GM18502 (cell line): ENCODE measurements around the gene SDR42E1.
"Not testable (repeated sequence)": the region's sequence is repeated elsewhere in the genome, so short reads cannot be mapped to it uniquely, and the experiment has no call there.

Experiments used
- ATAC-seq: cut with Tn5 transposase; IDR thresholded peaks from one replicate; pipeline ENCODE4 v1.9.1; 2021; ENCODE audit warnings: mild to moderate bottlenecking; ENCODE audit not compliant: unreplicated experiment, poor library complexity

SDR42E1 gene

DNA sequence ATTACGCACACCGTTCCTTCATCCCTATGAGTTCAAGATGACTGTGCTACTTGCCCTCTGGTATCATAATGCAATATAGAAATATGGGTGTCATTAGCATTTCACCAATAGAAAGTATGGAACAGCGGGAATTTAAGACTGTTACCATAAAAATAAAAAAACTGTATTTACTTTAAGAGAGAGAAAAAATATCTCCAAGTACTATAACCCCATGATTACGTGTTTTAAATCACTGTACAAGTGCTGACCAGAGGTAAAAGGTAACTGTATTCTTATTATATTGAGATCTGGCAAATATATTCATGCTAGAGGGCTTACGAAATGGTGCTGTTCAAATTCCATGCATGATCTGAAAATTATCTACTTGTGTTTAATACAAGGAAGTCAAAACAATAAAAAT, 5.2 kb downstream of the SDR42E1 start:
- ATAC-seq = no peak

DNA sequence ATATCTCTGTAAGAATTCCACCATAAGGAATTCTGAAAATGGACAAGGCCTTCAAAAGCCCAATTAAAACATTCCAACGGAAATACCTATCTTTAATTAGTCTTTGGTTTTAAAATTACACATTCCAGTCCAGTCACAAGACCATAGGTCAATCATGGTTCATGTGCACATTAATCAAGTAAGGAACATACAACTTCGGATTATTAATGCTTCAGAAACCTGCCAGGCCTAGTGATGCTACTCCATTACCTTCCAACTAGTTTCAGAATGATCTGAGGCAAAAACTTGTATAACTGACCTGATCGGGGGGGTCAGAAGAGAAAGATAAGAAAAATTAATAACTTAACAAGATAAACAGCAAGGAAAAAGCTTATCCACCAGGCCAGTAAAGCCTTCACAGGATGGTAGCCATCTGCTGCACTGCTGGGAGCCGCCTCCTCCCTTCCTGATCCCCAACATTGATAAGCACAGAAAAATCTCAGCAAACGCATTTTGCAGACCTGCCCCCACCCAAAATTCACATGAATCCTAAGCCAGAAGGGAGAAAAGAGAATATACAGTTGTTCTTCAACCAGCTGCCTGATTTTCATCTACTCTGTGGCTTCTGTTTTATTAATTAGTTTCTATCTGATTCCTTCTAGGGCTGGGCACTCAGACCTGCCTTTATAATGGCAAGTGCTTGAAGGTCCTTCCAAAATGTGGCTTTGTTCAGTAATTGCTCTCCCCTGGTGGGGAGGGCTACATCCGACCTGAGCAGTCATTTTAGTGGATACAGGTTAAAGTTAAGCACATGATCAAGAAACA, 6.0 kb downstream of the SDR42E1 start:
- ATAC-seq = no peak

DNA sequence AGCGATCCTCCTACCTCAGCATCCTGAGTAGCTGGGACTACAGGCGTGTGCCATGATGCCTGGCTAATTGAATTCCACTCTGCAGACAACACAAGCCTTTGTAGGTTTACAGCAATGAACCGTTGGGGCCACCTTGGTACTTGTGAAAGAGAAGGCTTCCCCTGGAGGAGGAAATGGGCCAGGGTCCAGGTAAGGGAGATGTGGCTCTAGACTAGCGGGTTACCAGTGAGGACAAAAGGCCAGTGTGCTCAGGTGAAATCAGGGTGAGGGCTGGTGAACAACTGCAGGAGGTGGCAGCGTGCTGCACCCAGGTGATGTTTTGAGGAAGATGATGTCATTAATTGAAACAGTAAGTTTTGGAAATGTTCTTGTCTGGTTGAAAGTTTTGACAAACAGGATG, 6.7 kb downstream of the SDR42E1 start:
- no peak for ATAC-seq

DNA sequence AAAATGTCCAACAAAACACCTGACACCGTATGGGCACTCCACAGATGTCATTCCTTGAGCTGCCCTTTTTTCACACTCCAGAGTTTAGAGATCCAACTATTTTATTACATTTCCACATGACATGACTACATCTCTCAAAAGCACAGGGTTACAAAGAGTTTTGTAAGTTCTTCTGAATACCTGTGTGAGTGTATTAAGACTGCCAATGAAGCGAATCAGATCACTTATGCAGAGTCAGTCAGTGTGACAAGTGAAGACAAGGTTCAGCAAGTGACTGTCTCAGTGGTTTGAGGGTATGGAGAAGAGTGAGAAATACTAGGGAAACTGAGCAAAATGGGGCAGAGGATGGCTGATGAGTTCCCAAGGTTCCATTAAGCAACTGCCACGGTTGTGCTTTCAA, 8.4 kb downstream of the SDR42E1 start:
- no peak for ATAC-seq

DNA sequence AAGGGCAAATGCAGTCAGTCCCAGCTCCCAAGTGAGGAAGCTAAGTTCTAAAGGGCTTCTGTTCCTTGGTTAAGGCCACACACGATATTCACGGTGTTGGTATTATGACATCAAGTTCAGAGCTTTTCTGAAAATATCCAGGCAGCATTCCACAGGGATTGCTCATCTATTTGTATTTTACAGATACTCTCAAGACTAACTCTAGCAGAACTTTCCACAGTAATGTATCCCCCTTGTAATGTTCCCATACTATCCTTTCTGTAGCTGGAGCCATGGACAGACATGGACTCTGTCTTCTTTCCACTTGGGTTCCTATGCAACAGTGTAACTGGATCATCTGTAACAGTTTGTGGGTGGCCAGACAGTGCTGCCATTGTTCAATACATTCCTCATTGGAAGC, 13.5 kb downstream of the SDR42E1 start:
- ATAC-seq = no peak

DNA sequence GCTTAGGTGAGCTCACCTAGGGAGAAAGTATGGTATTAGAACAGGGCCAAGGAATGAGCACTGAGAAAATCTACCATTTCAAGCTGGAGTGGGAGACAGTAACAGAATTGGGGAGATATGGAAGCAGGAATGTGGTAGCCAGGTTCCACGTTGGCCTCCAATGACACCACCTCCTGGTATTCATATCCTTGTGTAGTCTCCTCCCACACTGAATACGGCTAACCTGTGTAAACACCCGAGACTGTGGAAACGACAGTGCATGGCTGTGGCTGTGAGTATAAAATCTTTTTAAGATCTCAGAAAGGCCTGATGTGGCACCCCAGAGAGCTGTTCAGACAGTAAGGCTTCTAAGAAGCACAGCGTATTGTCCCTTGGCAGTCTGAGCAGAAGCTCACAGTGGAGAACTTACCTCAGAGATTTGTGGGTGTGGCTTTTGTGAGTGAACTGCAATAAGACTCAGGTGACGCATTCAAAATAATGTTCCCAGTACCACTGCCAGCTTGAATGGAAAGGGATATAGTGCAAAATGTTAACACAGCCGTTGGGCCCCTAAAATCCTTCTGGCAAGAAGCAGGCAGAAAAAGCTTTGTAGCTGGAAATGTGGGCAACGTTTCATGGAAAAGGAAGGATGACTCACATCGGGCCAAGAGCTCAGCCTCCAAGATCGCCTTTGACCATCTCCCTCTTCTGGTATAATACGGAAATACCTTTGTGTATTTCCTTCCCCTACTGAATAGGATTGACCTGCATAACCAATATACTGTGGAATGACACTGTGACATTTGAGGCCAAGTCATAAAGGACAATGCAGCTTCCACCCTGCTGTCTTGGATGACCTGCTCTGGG, 14.4 kb downstream of the SDR42E1 start:
- no peak for ATAC-seq

DNA sequence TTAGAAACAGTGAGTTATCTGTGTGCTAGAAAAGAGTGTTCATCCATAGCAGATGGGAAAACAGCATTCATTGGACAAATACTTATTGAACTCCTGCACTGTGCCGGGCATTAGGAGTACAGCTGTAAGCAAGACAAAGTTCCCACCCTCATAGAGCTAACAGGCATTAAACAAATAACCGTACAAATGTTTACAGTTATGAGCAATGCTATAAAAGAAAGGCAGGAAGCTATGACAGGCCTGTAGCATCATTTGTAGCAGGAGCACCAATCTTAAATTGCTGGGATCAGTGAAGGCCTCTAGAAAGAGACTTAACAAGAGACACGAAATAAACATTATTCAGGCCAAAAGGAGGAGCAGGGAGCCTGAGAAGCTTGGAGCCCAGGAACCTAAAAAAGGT, 15.6 kb downstream of the SDR42E1 start:
- no peak for ATAC-seq

DNA sequence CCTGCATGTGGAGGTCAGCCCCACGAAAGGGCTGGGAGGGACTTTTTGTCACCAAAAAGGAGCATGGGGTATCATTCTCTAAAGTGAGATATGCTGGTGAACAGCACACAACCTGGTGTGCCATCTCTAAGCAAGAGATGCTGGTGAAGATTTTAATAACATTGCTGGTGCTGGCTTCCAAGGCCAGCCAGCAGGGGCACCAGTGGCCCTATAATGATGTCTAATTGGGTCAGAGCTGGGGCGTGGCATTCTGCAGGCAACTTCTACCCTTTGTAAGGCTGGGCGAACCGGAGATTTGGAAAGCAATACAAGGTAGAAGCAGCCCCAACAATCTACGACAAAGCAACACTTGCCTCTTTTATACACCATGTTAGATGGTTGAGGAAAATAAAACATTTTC, 16.8 kb downstream of the SDR42E1 start:
- ATAC-seq = no peak

DNA sequence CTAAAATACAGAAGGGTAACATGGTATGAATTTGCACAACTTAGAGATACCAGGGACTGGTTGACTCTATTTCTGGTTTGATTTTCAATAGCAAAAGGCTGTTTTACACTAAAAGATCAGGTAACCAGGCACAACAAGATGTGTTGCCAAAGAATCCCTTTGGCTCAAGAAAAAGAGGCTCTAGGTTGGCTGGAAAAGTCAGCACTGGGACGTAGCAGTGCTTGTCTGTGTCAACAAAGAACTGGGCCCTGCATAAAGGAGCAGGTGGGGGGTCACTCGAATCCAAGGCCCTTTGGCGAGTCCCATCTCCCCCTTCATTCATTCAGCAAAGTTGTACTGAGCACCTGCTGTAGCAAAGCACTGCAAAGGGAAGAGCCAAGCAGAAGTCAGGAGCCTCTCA, 18.4 kb downstream of the SDR42E1 start:
- ATAC-seq = no peak

DNA sequence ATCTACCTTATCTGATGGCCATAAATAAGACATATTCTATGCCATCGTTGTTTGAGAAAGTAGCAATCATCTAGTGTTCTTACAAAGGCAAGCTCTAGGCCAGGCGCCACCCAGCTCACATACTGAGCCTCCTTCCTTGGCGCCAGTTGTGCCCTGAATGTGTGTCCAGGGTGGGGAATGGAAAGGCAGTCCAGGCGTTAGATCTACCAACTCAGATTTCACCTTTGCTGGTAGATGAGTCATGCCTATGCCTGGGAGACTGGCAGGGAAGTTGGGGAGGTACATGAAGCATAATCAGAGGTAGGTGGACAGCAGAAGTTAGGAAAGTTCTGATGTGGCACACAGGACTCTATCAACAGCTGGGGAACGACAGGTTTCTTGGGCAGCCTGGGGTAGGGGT, 23.6 kb downstream of the SDR42E1 start:
- ATAC-seq = no peak

DNA sequence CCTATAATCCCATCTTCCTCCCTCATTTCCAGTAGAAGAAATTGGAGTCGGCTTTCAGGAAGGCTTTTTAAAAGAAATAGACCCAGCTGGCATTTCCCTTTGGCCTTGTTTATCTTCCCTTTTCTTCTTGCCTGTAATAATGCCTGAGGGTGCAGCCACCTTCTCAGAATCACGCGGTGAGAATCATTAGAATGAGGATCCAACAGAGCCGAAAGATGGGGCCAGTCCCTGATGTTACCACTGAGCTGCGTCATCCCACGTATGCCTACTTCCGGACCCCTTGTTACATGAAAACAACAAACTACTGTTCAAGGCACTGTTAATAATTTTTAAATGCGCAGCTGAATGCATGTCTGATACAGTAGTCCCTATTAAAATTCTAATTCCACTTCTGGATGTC, 24.1 kb downstream of the SDR42E1 start:
- no peak for ATAC-seq

DNA sequence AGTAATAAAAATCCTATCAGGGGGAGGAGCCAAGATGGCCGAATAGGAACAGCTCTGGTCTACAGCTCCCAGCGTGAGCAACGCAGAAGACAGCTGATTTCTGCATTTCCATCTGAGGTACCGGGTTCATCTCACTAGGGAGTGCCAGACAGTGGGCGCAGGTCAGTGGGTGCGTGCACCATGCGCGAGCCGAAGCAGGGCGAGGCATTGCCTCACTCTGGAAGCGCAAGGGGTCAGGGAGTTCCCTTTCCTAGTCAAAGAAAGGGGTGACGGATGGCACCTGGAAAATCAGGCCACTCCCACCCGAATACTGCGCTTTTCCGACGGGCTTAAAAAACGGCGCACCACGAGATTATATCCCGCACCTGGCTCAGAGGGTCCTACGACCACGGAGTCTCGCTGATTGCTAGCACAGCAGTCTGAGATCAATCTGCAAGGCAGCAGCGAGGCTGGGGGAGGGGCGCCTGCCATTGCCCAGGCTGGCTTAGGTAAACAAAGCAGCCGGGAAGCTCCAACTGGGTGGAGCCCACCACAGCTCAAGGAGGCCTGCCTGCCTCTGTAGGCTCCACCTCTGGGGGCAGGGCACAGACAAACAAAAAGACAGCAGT, 33.8 kb downstream of the SDR42E1 start:
- not testable (repeated sequence) for ATAC-seq

DNA sequence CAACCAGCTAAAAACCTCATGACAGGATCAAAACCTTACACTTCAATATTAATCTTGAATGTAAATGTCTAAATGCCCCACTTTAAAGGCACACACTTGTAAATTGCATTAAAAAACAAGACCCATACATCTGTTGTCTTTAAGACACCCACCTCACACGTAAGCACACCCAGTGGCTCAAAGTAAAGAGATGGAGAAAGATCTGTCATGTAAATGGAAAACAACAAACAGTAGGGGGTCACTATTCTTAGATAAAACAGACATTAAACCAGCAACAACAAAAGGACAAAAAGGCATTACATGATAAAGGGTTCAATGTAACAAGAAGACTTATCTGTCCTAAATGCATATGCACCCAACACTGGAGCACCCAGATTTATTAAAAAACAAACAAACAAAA, 35.6 kb downstream of the SDR42E1 start:
- no peak for ATAC-seq

DNA sequence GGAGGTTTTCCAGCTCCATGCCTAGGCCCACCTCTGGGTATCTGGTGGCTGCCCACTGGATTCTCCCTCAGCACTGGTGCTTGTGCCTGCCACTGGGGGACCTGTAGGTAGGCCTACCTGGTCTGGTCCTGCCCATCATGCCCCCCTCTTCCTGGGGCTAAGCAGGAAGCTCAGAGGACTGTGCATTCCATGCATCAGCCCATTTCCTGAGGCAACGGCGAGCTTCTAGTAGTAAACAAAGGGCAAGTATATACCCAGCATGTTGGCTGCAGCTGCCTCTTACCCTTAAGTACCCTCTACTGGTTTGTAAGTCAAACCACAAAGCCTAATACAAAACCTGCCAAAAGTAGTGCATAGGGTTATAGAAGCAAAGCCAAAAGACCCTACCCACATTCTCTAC, 37.5 kb downstream of the SDR42E1 start:
- no peak for ATAC-seq

DNA sequence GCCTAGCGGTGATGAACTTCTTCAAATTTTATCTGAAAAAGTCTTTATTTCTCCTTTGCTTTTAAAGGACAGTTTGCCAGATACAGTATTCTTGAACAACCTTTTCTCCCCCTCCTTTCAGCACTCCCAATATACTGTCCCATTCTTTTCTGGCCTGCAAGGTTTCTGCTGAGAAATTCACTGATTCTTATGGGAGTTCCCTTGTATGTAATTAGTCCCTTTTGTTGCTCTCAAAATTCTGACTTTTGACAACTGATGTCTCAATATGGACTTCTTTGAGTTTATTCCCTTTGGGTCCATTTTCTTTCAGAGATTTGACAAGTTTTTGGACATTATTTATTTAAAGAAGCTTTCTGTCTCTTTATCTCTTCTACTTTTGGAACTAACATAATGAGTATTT, 39.4 kb downstream of the SDR42E1 start:
- no peak for ATAC-seq

DNA sequence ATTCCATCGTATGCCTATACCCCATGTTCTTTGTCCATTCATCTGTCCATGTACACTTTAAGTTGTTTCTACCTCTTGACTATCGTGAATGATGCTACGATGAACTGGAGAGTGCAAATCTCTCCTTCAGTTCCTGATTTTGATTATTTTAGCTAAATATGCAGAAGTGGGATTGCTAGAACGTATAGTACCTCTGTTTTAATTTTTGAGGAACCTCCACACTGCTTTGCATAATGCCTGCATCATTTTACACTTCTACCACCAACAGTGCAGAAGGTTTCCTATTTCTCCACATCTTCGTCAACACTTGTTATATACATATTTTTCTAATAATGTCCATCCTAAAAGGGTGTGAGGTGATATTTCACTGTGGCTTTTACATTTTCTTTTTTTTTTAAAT, 43.9 kb downstream of the SDR42E1 start:
- no peak for ATAC-seq

DNA sequence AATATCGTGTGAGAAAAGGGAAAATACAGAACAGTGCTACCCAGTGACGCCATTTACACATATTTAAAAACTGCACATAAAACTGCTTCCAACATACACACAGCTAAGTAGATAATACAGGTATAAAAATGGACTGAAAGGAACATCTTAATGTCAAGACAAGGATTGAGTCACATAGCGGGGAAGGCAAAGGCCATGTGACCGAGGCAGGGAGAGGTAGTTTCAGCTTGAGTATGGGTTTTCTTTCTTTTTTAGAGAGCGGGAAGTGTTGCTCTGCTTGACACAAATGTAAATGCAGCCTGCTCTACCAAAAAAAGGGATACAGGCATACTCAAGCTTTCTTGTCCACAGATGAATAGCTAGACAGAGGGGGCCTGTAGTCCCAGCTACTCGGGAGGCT, 46.5 kb downstream of the SDR42E1 start:
- ATAC-seq = no peak

DNA sequence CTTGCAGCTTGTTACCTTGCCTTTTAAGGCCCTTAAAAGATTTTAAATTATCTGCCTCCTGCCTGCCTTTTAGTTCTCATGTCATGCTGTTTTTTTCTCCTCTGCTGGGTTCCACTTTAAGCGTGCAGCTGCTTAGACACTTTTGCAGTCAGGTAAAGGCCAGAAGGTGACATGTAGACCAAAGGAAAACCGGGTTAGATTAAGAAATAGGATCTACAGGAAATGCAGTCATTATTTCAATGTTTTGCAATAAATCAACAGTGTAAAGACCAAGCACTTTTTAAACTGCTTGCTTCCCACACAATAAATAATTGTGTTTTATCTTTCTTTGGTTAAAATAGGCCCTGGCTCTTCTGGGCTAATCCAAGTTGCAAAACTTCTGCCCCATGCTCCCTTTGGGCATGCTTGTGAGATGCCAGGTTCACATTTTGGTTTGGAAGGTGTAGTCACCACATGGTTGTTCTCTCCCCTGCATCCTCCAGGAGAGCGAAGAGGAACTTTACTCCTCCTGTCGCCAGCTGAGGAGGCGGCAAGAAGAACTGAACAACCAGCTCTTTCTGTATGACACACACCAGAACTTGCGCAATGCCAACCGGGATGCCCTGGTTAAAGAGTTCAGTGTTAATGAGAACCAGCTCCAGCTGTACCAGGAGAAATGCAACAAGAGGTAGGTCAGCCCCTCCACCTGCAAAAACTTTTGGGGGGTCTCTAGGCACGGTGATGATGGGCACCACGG, 54.9 kb downstream of the SDR42E1 start:
- no peak for ATAC-seq

DNA sequence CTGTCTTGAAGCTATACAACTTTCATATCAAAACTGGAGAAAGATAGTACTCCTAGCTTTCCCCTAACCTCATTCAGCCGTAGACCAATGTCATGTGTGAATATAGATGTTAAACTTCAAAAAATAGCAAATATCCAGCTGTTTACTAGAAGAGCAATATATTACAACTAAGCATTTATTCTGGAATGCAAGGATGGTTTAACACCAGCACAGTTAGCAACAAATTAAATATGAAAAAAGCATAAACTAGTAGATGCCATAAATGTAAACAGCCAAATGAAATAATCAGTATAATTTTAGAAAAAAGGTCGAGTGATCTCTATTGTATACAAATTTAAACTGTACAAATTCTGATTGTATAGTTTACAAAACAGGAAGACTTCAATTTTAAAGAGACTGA, 59.7 kb downstream of the SDR42E1 start:
- no peak for ATAC-seq

DNA sequence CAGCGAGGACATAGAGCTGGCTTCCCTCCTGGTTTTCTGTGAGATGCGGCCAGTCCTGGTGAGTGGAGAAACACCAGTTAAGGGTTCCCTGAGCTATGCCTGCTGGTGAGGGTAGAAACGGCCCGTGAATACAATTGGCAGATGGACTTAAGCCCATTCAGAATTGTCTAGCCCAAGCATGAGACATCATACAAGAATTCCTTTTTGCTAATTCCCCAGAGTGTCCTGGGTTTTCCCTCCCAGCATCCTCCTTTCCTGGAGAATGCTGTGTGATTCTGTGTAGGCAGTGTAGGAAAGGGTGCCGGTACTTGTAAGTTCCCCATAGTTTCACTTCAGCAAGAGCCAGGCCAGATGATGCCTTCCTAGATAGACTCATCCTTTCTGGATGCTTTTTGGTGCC, 65.1 kb downstream of the SDR42E1 start:
- no peak for ATAC-seq

DNA sequence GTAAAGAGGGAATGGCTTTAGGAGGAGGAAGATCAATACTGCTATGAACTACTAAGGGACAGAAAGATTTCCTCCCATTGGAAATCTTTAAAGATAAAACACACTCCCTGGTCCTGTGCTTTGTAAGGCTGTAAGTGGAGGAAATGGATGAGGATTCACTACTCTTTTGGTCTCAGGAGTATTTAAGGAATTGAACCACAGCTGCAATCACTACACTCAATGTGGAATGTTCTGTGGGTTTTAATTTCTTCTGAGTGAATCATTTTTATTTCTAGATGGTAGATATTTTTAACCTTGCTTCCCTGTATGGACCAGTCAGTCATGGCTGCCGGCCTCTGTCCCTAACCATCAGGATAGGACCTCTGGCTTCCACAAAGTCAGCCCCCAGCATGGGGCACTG, 65.6 kb downstream of the SDR42E1 start:
- no peak for ATAC-seq
